ENCODE data around the gene IRF2BP1. TPM values are rescaled to one million over a fixed set of nuclear protein-coding genes. Genes with fewer than 3 reads are reported as not detected.

The IRF2BP1 gene
- total RNA-seq, 2 experiments from 2014 or later = 21.0 to 21.6 TPM

DNA sequence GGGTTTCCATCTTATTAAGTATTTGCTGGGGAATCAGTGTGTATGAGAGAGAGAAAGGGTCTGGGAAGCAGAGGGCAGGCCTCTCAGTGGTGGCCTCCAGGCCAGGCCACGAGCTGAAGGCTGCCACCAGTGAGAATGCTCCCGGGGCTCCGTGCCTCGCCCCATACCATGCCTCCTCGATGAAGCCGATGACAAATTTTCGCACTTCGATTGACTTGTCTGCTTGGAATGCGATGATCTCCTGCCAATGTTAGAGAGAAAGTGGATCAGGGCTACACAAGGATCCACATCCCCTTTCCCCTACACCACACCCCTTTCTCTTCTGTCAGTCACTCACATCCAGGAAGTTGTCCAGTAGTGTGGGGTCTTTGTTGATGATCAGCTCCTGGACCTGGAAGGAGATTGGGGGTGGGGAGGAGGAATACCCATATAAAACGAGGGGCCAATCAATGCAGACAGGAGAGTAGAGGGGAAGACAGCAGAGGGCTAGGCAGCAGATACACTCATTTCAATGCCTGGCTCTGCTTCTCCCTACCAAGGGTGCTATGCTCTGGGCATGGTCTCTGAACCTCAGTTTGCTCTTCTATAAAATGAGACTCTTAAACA, 33.7 kb downstream of the IRF2BP1 start:
- DNase-seq (no peak), ATAC-seq (ENCODE audit: poor library complexity) (no peak)
- Histone ChIP-seq H3K9me3 (ENCODE audit: control insufficient read depth in 1 of 2, insufficient read depth in 1 of 2, low read length in 2 of 2) (no peaks in the 10 kb centered on the region), H3K4me3 (ENCODE audit: low read length) (no peak overlapping the region), H3K27me3 (ENCODE audit: control insufficient read depth in 1 of 2, insufficient read depth in 2 of 2, low read length in 2 of 2) (no peaks in the 10 kb centered on the region), H3K4me1 (ENCODE audit: insufficient read depth, low read length) (no peaks in the 10 kb centered on the region), H3K36me3 (ENCODE audit: insufficient read depth, low read length) (peaks cover 70% of the 10 kb centered on the region), H3K27ac (ENCODE audit: low read depth in 1 of 2, low read length in 2 of 2) (no peak overlapping the region)
- ChIA-PET POLR2A (no interaction called here), CTCF (interaction anchor here (1.8 kb wide), 1 partner anchor 35 kb away, joined by 6 read pairs; no protein-coding TSS in a partner anchor)
- Mint-ChIP-seq H3K4me3 (no peak overlapping the region), H3K4me1 (ENCODE audit: low read depth) (peaks cover 5% of the 10 kb centered on the region), H3K27ac (no peak overlapping the region), H3K27me3 (no peaks in the 10 kb centered on the region), H3K9me3 (no peaks in the 10 kb centered on the region), H3K36me3 (ENCODE audit: low read depth) (peaks cover 81% of the 10 kb centered on the region)
- intact Hi-C loops (cut with DNase I, micrococcal nuclease) = no loop called here
- TF ChIP-seq CTCF (IDR thresholded peaks at IDR 0.05) = no peak

DNA sequence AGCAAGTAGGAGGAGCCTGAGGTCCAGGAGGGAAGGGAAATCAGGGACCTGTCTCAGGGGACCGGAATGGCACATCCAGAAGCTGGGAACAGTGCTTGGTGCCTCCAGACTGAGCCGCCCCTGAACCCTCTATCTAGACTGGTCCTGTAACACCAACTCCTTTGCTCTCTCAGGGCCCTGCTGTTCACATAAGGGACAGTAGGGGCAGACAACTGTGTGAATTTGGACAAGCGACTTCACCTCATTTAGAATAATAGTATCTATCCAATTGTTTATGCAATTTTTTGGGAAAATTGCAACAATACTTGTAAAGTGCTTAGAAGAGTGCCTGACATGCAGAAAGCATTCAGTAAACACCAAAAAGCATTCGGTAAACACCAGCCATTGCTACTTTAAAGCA, 37.0 kb downstream of the IRF2BP1 start:
- ChIA-PET CTCF (no interaction called here), POLR2A (no interaction called here)
- H3K27ac Mint-ChIP-seq = no peak overlapping the region
- Histone ChIP-seq H3K27me3 (ENCODE audit: control insufficient read depth in 1 of 2, insufficient read depth in 2 of 2, low read length in 2 of 2) (no peaks in the 10 kb centered on the region), H3K4me3 (ENCODE audit: low read length) (no peak overlapping the region), H3K27ac (ENCODE audit: low read depth in 1 of 2, low read length in 2 of 2) (no peak overlapping the region), H3K36me3 (ENCODE audit: insufficient read depth, low read length) (peaks cover 84% of the 10 kb centered on the region), H3K4me1 (ENCODE audit: insufficient read depth, low read length) (no peaks in the 10 kb centered on the region), H3K9me3 (ENCODE audit: control insufficient read depth in 1 of 2, insufficient read depth in 1 of 2, low read length in 2 of 2) (no peaks in the 10 kb centered on the region)
- TF ChIP-seq CTCF (IDR thresholded peaks at IDR 0.05) = no peak
- no peaks in the 10 kb centered on the region for H3K9me3 Mint-ChIP-seq
- ATAC-seq (ENCODE audit: poor library complexity) = no peak
- intact Hi-C loops (cut with DNase I, micrococcal nuclease) = no loop called here
- DNase-seq = no peak
- no peaks in the 10 kb centered on the region for H3K4me1 Mint-ChIP-seq (ENCODE audit: low read depth)
- no peaks in the 10 kb centered on the region for H3K27me3 Mint-ChIP-seq
- H3K4me3 Mint-ChIP-seq = no peak overlapping the region
- H3K36me3 Mint-ChIP-seq (ENCODE audit: low read depth) = peaks cover 91% of the 10 kb centered on the region

GRCh38 chr19:45847663-45848062, 38.3 kb downstream of the IRF2BP1 start:
- Histone ChIP-seq H3K27me3 (ENCODE audit: control insufficient read depth in 1 of 2, insufficient read depth in 2 of 2, low read length in 2 of 2) (no peaks in the 10 kb centered on the region), H3K9me3 (ENCODE audit: control insufficient read depth in 1 of 2, insufficient read depth in 1 of 2, low read length in 2 of 2) (no peaks in the 10 kb centered on the region), H3K4me1 (ENCODE audit: insufficient read depth, low read length) (no peaks in the 10 kb centered on the region), H3K36me3 (ENCODE audit: insufficient read depth, low read length) (peaks cover 83% of the 10 kb centered on the region), H3K4me3 (ENCODE audit: low read length) (no peak overlapping the region), H3K27ac (ENCODE audit: low read depth in 1 of 2, low read length in 2 of 2) (no peak overlapping the region)
- no peak for TF ChIP-seq CTCF (IDR thresholded peaks at IDR 0.05)
- H3K36me3 Mint-ChIP-seq (ENCODE audit: low read depth) = peaks cover 92% of the 10 kb centered on the region
- H3K4me3 Mint-ChIP-seq = no peak overlapping the region
- no peaks in the 10 kb centered on the region for H3K9me3 Mint-ChIP-seq
- H3K27ac Mint-ChIP-seq = no peak overlapping the region
- CTCF ChIA-PET = no interaction called here
- intact Hi-C loops (cut with DNase I, micrococcal nuclease) = no loop called here
- DNase-seq (no peak), ATAC-seq (ENCODE audit: poor library complexity) (no peak)
- no peaks in the 10 kb centered on the region for H3K27me3 Mint-ChIP-seq
- POLR2A ChIA-PET = no interaction called here
- no peaks in the 10 kb centered on the region for H3K4me1 Mint-ChIP-seq (ENCODE audit: low read depth)

Measured in CD4-positive, alpha-beta T cell (primary cell).